HG02759 (cell line): ENCODE results near the gene ANKRD17.

Source experiments
- ATAC-seq: cut with Tn5 transposase; IDR thresholded peaks from one replicate; pipeline ENCODE4 v1.9.1; 2021; ENCODE audit warnings: mild to moderate bottlenecking, moderate library complexity; ENCODE audit not compliant: unreplicated experiment

The ANKRD17 gene

GRCh38 chr4:73129319-73129718 lies 129.3 kb downstream of the ANKRD17 start:
- ATAC-seq = no peak

GRCh38 chr4:73127839-73128453 lies 130.7 kb downstream of the ANKRD17 start:
- ATAC-seq = peak; percentile 63

- ATAC-seq = no peak
Observed at GRCh38 chr4:73109493-73109892, 149.1 kb downstream of the ANKRD17 start.

- no peak for ATAC-seq
Observed at GRCh38 chr4:73104695-73105094, 153.9 kb downstream of the ANKRD17 start.

GRCh38 chr4:73103799-73104503 lies 154.6 kb downstream of the ANKRD17 start:
- ATAC-seq = no peak

GRCh38 chr4:73099143-73099542 lies 159.5 kb downstream of the ANKRD17 start:
- no peak for ATAC-seq

- no peak for ATAC-seq
Observed at GRCh38 chr4:73098713-73099112, 159.9 kb downstream of the ANKRD17 start.

GRCh38 chr4:73098016-73098415 lies 160.6 kb downstream of the ANKRD17 start:
- no peak for ATAC-seq

GRCh38 chr4:73092868-73093267 lies 165.7 kb downstream of the ANKRD17 start:
- ATAC-seq = no peak

- ATAC-seq = no peak
Observed at GRCh38 chr4:73090738-73091137, 167.9 kb downstream of the ANKRD17 start.

GRCh38 chr4:73087871-73088270 lies 170.7 kb downstream of the ANKRD17 start:
- no peak for ATAC-seq

- ATAC-seq = no peak
Observed at GRCh38 chr4:73086095-73086868, 172.3 kb downstream of the ANKRD17 start.

GRCh38 chr4:73080789-73081188 lies 177.8 kb downstream of the ANKRD17 start:
- ATAC-seq = peak; percentile 79

- ATAC-seq = no peak
Observed at GRCh38 chr4:73075832-73076231, 182.8 kb downstream of the ANKRD17 start.

GRCh38 chr4:73070074-73070390 lies 188.6 kb downstream of the ANKRD17 start:
- ATAC-seq = peak; percentile 18

- ATAC-seq = peak; percentile 84
Observed at GRCh38 chr4:73069338-73070073, 189.1 kb downstream of the ANKRD17 start, which contains the start of gene COX18. Gene COX18 (minus strand): TSS chr4:73069716. CDS start chr4:73069649, 67 bp downstream.

- ATAC-seq = peak; percentile 0
Observed at GRCh38 chr4:73068491-73069337, 189.9 kb downstream of the ANKRD17 start.

GRCh38 chr4:73067971-73068394 lies 190.6 kb downstream of the ANKRD17 start:
- no peak for ATAC-seq

GRCh38 chr4:73066928-73067327 lies 191.7 kb downstream of the ANKRD17 start:
- ATAC-seq = no peak

GRCh38 chr4:73066445-73066844 lies 192.2 kb downstream of the ANKRD17 start:
- no peak for ATAC-seq
